PFSK-1 (cell line): ENCODE measurements around the gene KLF17.

Source experiments
- FOXP2 ChIP-seq: optimal IDR thresholded peaks from 2 replicates; pipeline ENCODE3; 2011; ENCODE audit warnings: borderline replicate concordance, control low read depth, inconsistent platforms; ENCODE audit not compliant: insufficient read depth; ENCODE audit errors: extremely low read length, extremely low read depth
- POLR2AphosphoS5 ChIP-seq: IDR thresholded peaks from 2 replicates; pipeline ENCODE4 v1.6.1; 2012; ENCODE audit warnings: low read depth, mild to moderate bottlenecking, control low read depth, low read length, moderate library complexity
- REST ChIP-seq, 2 experiments: IDR thresholded peaks; 2 replicates each; pipeline versions ENCODE4 v1.6.1 to v1.8.0; 2011 to 2012; ENCODE audit warnings: low read depth in 2 of 2, low read length in 2 of 2, control low read depth in 1 of 2, inconsistent platforms in 1 of 2, mild to moderate bottlenecking in 1 of 2, moderate library complexity in 1 of 2; ENCODE audit not compliant: insufficient read depth in 1 of 2
- SIN3A ChIP-seq: IDR thresholded peaks from 2 replicates; pipeline ENCODE4 v1.6.1; 2012; ENCODE audit warnings: mild to moderate bottlenecking, low read length, moderate library complexity, borderline replicate concordance; ENCODE audit not compliant: insufficient read depth
- TAF1 ChIP-seq: IDR thresholded peaks from 2 replicates; pipeline ENCODE4 v1.6.1; 2012; ENCODE audit warnings: low read length, control low read depth, borderline replicate concordance; ENCODE audit not compliant: insufficient read depth

Gene KLF17

GRCh38 chr1:44174630-44175029 is 56.0 kb downstream of the KLF17 start:
- TF ChIP-seq REST (IDR thresholded peaks at IDR 0.05; ENCODE audit: insufficient read depth in 1 of 2, low read depth in 2 of 2, low read length in 2 of 2) (no peak), SIN3A (no peak), POLR2AphosphoS5 (no peak), TAF1 (no peak), FOXP2 (no peak)
